ENCODE data around the gene CCL1.

DNA sequence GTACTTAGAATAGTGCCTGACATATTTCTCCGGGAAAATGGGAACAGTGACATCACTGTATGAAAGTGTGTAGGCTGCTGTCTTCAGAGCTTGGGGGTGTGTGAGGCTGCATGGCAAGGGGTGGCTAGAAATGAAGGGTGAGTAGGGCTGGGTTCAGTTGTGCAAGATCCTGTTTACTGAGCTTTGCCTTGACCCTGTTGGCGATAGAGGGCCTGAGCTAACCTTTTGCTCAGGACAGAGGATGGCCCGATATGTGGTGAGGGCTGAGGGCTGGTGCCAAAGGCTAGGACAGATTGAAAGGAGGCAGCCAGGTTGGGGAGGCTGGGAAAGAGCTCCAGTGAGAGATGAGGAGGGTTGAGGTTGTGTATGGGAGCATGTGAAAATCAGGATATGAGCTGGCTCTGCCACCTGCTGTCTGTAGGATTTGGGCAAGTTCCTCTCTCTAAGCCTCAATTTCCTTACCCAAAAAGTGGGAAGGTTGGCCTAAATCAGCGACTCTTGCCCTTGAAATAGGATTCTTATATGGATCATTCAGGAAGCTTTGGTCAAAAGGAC lies 6.0 kb upstream of the CCL1 start:
- TF ChIP-seq GATA3 (IDR thresholded peaks at IDR 0.05; ENCODE audit: low read depth, low read length) = no peak
- TF ChIP-seq GATA2 (IDR thresholded peaks at IDR 0.05; ENCODE audit: low read depth, low read length) = no peak

Data from SH-SY5Y (cell line).